ENCODE measurements around the gene SLC22A23.

Gene SLC22A23

DNA sequence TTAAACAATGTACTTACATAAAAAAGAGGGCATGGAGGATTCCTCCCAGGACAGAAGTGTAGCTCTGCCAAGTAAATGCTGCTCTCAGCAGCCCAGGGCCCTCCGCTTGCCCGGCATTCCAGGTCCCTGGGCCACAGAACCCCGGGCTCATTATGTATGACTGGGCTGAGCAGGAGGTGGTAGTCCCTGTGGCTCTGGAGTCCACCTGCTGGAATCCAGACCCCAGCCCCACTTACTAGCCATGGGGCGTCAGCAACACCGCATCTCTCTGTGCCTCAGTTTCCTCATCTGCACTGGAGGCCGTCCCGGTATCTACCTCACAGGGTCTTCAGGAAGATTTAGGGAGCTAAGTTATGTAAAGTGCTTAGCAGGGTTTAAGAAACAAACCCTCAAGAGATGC lies 142.7 kb downstream of the SLC22A23 start:
- TF ChIP-seq ZFX (IDR thresholded peaks at IDR 0.05; ENCODE audit: borderline replicate concordance) (no peak), CTCF (IDR thresholded peaks at IDR 0.05) (no peak)

GRCh38 chr6:3312604-3313231 lies 144.1 kb downstream of the SLC22A23 start:
- TF ChIP-seq CTCF (IDR thresholded peaks at IDR 0.05) (no peak), ZFX (IDR thresholded peaks at IDR 0.05; ENCODE audit: borderline replicate concordance) (no peak)
- no peak overlapping the region for H3K27ac ChIP-seq

More for the DNA sequence above, 142.7 kb downstream of the SLC22A23 start:
- H3K27ac ChIP-seq: no peak overlapping the region

DNA sequence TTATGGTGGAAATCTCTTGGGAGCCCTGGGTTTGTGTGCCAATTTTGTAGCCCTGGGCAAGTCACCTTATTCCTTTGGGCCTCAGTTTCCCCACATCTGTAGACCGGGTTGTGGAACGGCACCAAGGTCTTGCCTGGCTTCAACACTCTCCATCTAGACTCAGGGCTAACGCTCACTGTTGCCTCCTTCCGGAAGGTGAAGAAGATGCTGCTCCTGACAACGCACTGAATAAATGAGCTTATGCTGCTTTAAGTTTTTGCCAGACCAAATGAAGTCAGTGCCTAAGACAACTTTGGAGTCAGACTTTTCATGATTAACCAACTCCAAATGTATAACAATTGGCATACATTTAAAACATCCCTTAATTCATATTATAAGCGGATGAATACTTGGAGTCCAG lies 145.0 kb downstream of the SLC22A23 start:
- no peak for TF ChIP-seq ZFX (IDR thresholded peaks at IDR 0.05; ENCODE audit: borderline replicate concordance)
- no peak for TF ChIP-seq CTCF (IDR thresholded peaks at IDR 0.05)
- H3K27ac ChIP-seq: no peak overlapping the region

- H3K27ac ChIP-seq: no peak overlapping the region
- TF ChIP-seq CTCF (IDR thresholded peaks at IDR 0.05) (no peak), ZFX (IDR thresholded peaks at IDR 0.05; ENCODE audit: borderline replicate concordance) (no peak)
Measured at GRCh38 chr6:3310703-3311102, 146.1 kb downstream of the SLC22A23 start.

- no peak overlapping the region for H3K27ac ChIP-seq
- TF ChIP-seq CTCF (IDR thresholded peaks at IDR 0.05) (no peak), ZFX (IDR thresholded peaks at IDR 0.05; ENCODE audit: borderline replicate concordance) (no peak)
Measured at GRCh38 chr6:3310051-3310448, 146.8 kb downstream of the SLC22A23 start.

- TF ChIP-seq ZFX (IDR thresholded peaks at IDR 0.05; ENCODE audit: borderline replicate concordance) (no peak), CTCF (IDR thresholded peaks at IDR 0.05) (no peak)
- H3K27ac ChIP-seq: no peak overlapping the region
Measured at GRCh38 chr6:3309391-3310050, 147.3 kb downstream of the SLC22A23 start.

DNA sequence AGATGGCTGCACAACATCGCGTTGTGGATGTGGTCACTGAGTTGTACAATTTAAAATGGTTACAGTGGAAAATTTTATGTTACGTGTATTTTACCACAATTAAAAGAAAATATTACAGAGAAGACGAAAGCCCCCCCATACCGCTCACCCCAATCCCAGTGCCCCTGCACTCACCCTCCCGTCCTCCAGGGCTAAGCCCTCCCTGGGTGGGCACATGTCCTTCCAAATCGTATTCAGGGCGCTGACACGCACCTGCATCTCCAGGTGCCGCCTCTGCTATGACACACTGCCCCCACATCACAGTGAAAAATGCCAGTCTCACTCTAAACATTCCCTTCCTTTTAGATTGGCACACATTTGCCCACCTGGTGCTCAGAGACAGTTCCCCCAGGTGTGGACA lies 148.7 kb downstream of the SLC22A23 start:
- no peak overlapping the region for H3K27ac ChIP-seq
- no peak for TF ChIP-seq CTCF (IDR thresholded peaks at IDR 0.05)
- TF ChIP-seq ZFX (IDR thresholded peaks at IDR 0.05; ENCODE audit: borderline replicate concordance): no peak

Data from 22Rv1 (cell line).